Left lung (tissue), 10 donors: ENCODE results near the gene BNC2. TPM values are rescaled to one million over a fixed set of nuclear protein-coding genes. Genes with fewer than 3 reads are reported as not detected.

Experiments used
- ATAC-seq: fragments of 200-7000 bp; cut with Tn5 transposase; one replicate; pipeline ENCODE4 v1.9.1; 2020; ENCODE audit warnings: moderate library complexity
- DNase-seq, 4 donors: peaks; one replicate each; pipeline ENCODE4 v3.0.0-alpha.2; 2013 to 2020
- H3K27ac ChIP-seq, 2 donors: fragments of 200-600 bp; sonication (generic) in 1 of 2; one replicate each; pipeline versions ENCODE4 v1.5.0 to v1.8.0; 2020 to 2021
- H3K27me3 ChIP-seq, 2 donors: fragments of 200-600 bp; sonication (generic) in 1 of 2; one replicate each; pipeline versions ENCODE4 v1.5.0 to v1.8.0; 2020 to 2021
- H3K36me3 ChIP-seq, 2 donors: fragments of 200-600 bp; sonication (generic) in 1 of 2; one replicate each; pipeline versions ENCODE4 v1.5.0 to v1.8.0; 2020 to 2021
- H3K4me1 ChIP-seq, 2 donors: fragments of 200-600 bp; one replicate each; pipeline ENCODE4 v1.8.0; 2021
- H3K4me3 ChIP-seq, 2 donors: fragments of 200-600 bp; sonication (generic) in 1 of 2; one replicate each; pipeline versions ENCODE4 v1.5.0 to v1.8.0; 2020 to 2021; ENCODE audit warnings: mild to moderate bottlenecking in 1 of 2
- H3K9me3 ChIP-seq, 2 donors: fragments of 200-600 bp; sonication (generic) in 1 of 2; one replicate each; pipeline versions ENCODE4 v1.5.0 to v1.8.0; 2020 to 2021
- CTCF ChIP-seq, 2 donors: fragments of 200-600 bp; sonication (generic) in 1 of 2; IDR thresholded peaks; one replicate each; pipeline versions ENCODE4 v1.5.0 to v1.8.0; 2021; ENCODE audit warnings: antibody characterized with exemption in 2 of 2
- intact Hi-C, 2 donors: fragments of 100-400 bp; cut with DNase I; formaldehyde crosslinking; loops; one replicate each; pipeline versions ENCODE4 v1.11.2 to v1.14.2; 2022
- polyA plus RNA-seq, 6 donors: library from polyadenylated mRNA; unstranded; fragments of 120-200 nt; gene quantifications; one replicate each; pipeline ENCODE4 v1.2.1, GENCODE V29; 2013; ENCODE audit not compliant: insufficient read length in 6 of 6
- total RNA-seq, 2 donors: library from RNA; stranded (reverse); fragmentation: NEBNext Ultra II Directional; extraction: Animal tissue kit (Norgen Biotek cat#: 25700); gene quantifications; one replicate each; pipeline ENCODE4 v1.2.1, GENCODE V29; 2021
- donor health status: DM: no; HTN: yes; CAD: no.
- donor health status: DM: no; HTN: no; CAD: no.

BNC2 gene
- total and polyA plus RNA-seq, 8 donors, result 9.6 to 19.3 (median 12.9) TPM

DNA sequence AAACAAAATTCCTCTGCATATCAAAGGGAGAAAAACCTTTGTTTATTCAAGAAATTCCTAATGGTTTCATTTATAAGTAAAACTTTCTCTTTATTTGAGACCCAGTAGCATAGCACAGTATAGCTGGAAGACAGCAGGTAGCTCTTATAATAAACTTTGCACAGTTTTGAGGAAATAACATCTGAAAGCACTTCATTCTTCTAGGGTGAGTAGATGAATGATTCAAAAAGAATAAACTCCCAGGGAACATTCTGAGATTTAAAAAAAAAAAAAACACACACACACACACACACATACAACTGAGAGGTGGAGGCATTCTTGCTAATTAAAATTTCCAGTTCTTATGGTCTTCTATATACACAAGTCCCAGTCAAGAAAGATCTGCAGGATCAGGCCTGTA lies 197.3 kb downstream of the BNC2 start:
- intact Hi-C loops, result no loop called here
- H3K27ac ChIP-seq, result no peak overlapping the region
- TF ChIP-seq CTCF (IDR thresholded peaks at IDR 0.05), result no peak

GRCh38 chr9:16672501-16672900 lies 198.0 kb downstream of the BNC2 start:
- Histone ChIP-seq H3K4me1 (no peaks in the 10 kb centered on the region), H3K27ac (no peak overlapping the region), H3K9me3 (no peaks in the 10 kb centered on the region), H3K4me3 (no peak overlapping the region), H3K27me3 (no peaks in the 10 kb centered on the region), H3K36me3 (no peaks in the 10 kb centered on the region)
- TF ChIP-seq CTCF (IDR thresholded peaks at IDR 0.05), result no peak
- intact Hi-C loops, result no loop called here
- no peak for DNase-seq
- no peak for ATAC-seq

More for the DNA sequence above, 197.3 kb downstream of the BNC2 start:
- Histone ChIP-seq H3K4me3 (no peak overlapping the region), H3K9me3 (no peaks in the 10 kb centered on the region), H3K36me3 (no peaks in the 10 kb centered on the region), H3K27me3 (no peaks in the 10 kb centered on the region), H3K4me1 (no peaks in the 10 kb centered on the region)
- ATAC-seq, result no peak
- no peak for DNase-seq

GRCh38 chr9:16671591-16672137 lies 198.8 kb downstream of the BNC2 start:
- ATAC-seq, result no peak

DNA sequence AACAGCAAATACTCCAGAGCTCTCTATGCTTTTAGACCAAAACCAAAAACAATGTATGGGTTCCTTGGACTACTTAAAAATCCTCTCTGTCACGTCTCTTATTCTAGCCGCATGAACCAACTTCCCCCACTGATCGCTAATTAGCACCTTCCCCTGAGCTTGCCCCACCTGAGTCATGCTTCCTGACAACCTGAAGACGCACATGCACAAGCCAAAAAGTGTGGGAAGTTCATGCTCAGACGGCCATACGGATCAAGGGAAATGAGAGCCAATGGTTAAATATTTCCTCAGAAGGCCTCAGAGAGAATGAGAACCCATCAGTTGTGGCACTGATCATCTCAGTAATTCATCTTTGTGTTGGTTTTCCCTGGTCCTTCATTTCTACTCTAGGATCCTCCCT lies 199.7 kb downstream of the BNC2 start:
- intact Hi-C loops, result no loop called here
- H3K4me1 ChIP-seq, result no peaks in the 10 kb centered on the region
- no peaks in the 10 kb centered on the region for H3K9me3 ChIP-seq
- H3K4me3 ChIP-seq, result no peak overlapping the region
- no peaks in the 10 kb centered on the region for H3K36me3 ChIP-seq
- DNase-seq (no peak), ATAC-seq (no peak)
- TF ChIP-seq CTCF (IDR thresholded peaks at IDR 0.05), result no peak
- H3K27ac ChIP-seq, result no peak overlapping the region
- H3K27me3 ChIP-seq, result no peaks in the 10 kb centered on the region

More at GRCh38 chr9:16671591-16672137, 198.8 kb downstream of the BNC2 start:
- Histone ChIP-seq H3K27me3 (no peaks in the 10 kb centered on the region), H3K4me3 (no peak overlapping the region), H3K27ac (no peak overlapping the region), H3K36me3 (no peaks in the 10 kb centered on the region), H3K4me1 (no peaks in the 10 kb centered on the region), H3K9me3 (no peaks in the 10 kb centered on the region)
- DNase-seq, result no peak
- intact Hi-C loops, result no loop called here
- no peak for TF ChIP-seq CTCF (IDR thresholded peaks at IDR 0.05)

- Histone ChIP-seq H3K4me3 (no peak overlapping the region), H3K9me3 (no peaks in the 10 kb centered on the region), H3K4me1 (no peaks in the 10 kb centered on the region), H3K27ac (no peak overlapping the region), H3K27me3 (no peaks in the 10 kb centered on the region), H3K36me3 (no peaks in the 10 kb centered on the region)
- intact Hi-C loops, result no loop called here
- ATAC-seq, result no peak
- no peak for DNase-seq
- TF ChIP-seq CTCF (IDR thresholded peaks at IDR 0.05), result no peak
Measured at GRCh38 chr9:16668734-16669295, 201.7 kb downstream of the BNC2 start.
